Measurements from ENCODE around the gene PDCD4. TPM values are rescaled to one million over a fixed set of nuclear protein-coding genes. Genes with fewer than 3 reads are reported as not detected.

Gene PDCD4
- total RNA-seq, 1 donor from 2014 or later: 79.9 TPM

DNA sequence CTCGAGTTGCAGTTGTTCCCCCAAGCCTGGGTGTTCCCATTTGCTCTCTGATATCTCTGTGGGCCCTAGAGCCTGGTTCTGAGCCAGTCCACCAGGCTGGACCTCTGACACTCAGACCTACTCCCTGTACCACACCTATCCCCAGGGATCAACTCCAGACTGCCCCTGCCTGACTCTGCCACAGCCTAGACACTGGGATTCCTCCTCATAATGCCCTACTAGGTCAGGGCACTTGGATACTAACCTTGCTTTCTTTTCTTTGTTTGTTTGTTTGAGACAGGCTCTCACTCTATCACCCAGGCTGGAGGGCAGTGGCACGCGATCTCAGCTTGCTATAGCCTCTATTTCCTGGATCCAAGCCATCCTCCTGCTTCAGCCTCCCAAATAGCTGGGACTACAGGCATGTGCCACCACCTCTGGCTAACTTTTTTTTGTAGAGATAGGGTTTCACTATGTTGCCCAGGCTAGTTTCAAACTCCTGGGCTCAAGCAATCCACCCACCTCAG is 30.8 kb upstream of the PDCD4 start:
- no peaks in the 10 kb centered on the region for H3K9me3 Mint-ChIP-seq (ENCODE audit: unreplicated experiment)
- Histone ChIP-seq H3K79me2 (ENCODE audit: insufficient read depth, low read length) (no peaks in the 10 kb centered on the region), H3K4me1 (ENCODE audit: insufficient read depth, low read length) (no peaks in the 10 kb centered on the region), H3K27ac (ENCODE audit: low read depth, low read length) (no peak overlapping the region), H3K36me3 (ENCODE audit: insufficient read depth, low read length) (no peaks in the 10 kb centered on the region), H2AFZ (ENCODE audit: low read depth, low read length) (no peak overlapping the region), H3K27me3 (ENCODE audit: insufficient read depth, low read length) (no peaks in the 10 kb centered on the region), H3K4me2 (ENCODE audit: low read length) (no peak overlapping the region), H4K20me1 (ENCODE audit: insufficient read depth, low read length) (no peaks in the 10 kb centered on the region), H3K4me3 (ENCODE audit: insufficient read depth, low read depth, low read length) (no peak overlapping the region), H3K9ac (ENCODE audit: low read length) (no peak overlapping the region), H3K9me3 (ENCODE audit: insufficient read depth, low read depth, low read length) (no peaks in the 10 kb centered on the region)
- no peaks in the 10 kb centered on the region for H3K4me1 Mint-ChIP-seq (ENCODE audit: low read depth, unreplicated experiment)
- H3K4me3 Mint-ChIP-seq (ENCODE audit: unreplicated experiment): no peak overlapping the region
- no peak for DNase-seq (ENCODE audit: low read depth)
- TF ChIP-seq, protein P1, sequence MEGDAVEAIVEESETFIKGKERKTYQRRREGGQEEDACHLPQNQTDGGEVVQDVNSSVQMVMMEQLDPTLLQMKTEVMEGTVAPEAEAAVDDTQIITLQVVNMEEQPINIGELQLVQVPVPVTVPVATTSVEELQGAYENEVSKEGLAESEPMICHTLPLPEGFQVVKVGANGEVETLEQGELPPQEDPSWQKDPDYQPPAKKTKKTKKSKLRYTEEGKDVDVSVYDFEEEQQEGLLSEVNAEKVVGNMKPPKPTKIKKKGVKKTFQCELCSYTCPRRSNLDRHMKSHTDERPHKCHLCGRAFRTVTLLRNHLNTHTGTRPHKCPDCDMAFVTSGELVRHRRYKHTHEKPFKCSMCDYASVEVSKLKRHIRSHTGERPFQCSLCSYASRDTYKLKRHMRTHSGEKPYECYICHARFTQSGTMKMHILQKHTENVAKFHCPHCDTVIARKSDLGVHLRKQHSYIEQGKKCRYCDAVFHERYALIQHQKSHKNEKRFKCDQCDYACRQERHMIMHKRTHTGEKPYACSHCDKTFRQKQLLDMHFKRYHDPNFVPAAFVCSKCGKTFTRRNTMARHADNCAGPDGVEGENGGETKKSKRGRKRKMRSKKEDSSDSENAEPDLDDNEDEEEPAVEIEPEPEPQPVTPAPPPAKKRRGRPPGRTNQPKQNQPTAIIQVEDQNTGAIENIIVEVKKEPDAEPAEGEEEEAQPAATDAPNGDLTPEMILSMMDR (IDR thresholded peaks at IDR 0.05; ENCODE audit: insufficient read depth, low read depth, low read length): no peak
- no peak for TF ChIP-seq EZH2 (IDR thresholded peaks at IDR 0.05; ENCODE audit: insufficient read depth, low read length)
- H3K36me3 Mint-ChIP-seq (ENCODE audit: low read depth, unreplicated experiment): no peaks in the 10 kb centered on the region
- H3K27me3 Mint-ChIP-seq (ENCODE audit: low read depth, unreplicated experiment): peaks cover 5% of the 10 kb centered on the region
- H3K27ac Mint-ChIP-seq (ENCODE audit: unreplicated experiment): no peak overlapping the region
- no peak for FAIRE-seq

DNA sequence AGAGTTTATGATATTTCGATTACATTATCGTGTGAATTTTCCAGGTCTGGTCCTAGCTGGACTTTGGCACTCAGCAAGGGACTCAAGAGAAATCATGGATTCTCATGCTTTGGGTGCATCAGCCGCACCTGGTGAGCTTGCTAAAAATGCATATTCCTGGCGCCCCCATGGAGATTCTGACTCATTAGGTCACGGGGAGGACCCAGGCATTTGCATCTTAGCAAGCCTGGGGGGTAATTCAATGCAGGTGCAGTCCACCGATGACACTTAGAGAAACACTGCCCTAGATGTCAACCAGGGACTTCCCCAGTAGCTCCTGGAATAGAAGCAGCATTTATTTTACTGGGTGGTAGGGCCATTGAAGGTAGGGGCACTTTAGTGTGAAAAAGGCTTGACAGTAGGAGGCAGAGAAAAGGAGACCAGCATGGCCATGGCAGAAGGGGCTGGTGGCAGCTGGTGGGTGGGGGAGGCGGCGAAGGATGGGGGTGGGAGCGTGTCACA is 29.9 kb upstream of the PDCD4 start:
- no peaks in the 10 kb centered on the region for H3K27me3 ChIP-seq (ENCODE audit: insufficient read depth, low read length)
- H3K79me2 ChIP-seq (ENCODE audit: insufficient read depth, low read length): no peaks in the 10 kb centered on the region
- no peak for FAIRE-seq
- no peaks in the 10 kb centered on the region for H3K4me1 Mint-ChIP-seq (ENCODE audit: low read depth, unreplicated experiment)
- no peaks in the 10 kb centered on the region for H3K36me3 Mint-ChIP-seq (ENCODE audit: low read depth, unreplicated experiment)
- H3K9me3 Mint-ChIP-seq (ENCODE audit: unreplicated experiment): no peaks in the 10 kb centered on the region
- no peaks in the 10 kb centered on the region for H3K36me3 ChIP-seq (ENCODE audit: insufficient read depth, low read length)
- no peak overlapping the region for H3K9ac ChIP-seq (ENCODE audit: low read length)
- no peak overlapping the region for H3K4me2 ChIP-seq (ENCODE audit: low read length)
- H3K4me3 Mint-ChIP-seq (ENCODE audit: unreplicated experiment): no peak overlapping the region
- H3K27ac Mint-ChIP-seq (ENCODE audit: unreplicated experiment): no peak overlapping the region
- no peaks in the 10 kb centered on the region for H4K20me1 ChIP-seq (ENCODE audit: insufficient read depth, low read length)
- no peaks in the 10 kb centered on the region for H3K4me1 ChIP-seq (ENCODE audit: insufficient read depth, low read length)
- DNase-seq (ENCODE audit: low read depth): no peak
- no peak overlapping the region for H2AFZ ChIP-seq (ENCODE audit: low read depth, low read length)
- no peak for TF ChIP-seq EZH2 (IDR thresholded peaks at IDR 0.05; ENCODE audit: insufficient read depth, low read length)
- TF ChIP-seq, protein P1 (IDR thresholded peaks at IDR 0.05; ENCODE audit: insufficient read depth, low read depth, low read length): no peak
- no peak overlapping the region for H3K4me3 ChIP-seq (ENCODE audit: insufficient read depth, low read depth, low read length)
- peaks cover 14% of the 10 kb centered on the region for H3K27me3 Mint-ChIP-seq (ENCODE audit: low read depth, unreplicated experiment)
- H3K9me3 ChIP-seq (ENCODE audit: insufficient read depth, low read depth, low read length): no peaks in the 10 kb centered on the region
- no peak overlapping the region for H3K27ac ChIP-seq (ENCODE audit: low read depth, low read length)

DNA sequence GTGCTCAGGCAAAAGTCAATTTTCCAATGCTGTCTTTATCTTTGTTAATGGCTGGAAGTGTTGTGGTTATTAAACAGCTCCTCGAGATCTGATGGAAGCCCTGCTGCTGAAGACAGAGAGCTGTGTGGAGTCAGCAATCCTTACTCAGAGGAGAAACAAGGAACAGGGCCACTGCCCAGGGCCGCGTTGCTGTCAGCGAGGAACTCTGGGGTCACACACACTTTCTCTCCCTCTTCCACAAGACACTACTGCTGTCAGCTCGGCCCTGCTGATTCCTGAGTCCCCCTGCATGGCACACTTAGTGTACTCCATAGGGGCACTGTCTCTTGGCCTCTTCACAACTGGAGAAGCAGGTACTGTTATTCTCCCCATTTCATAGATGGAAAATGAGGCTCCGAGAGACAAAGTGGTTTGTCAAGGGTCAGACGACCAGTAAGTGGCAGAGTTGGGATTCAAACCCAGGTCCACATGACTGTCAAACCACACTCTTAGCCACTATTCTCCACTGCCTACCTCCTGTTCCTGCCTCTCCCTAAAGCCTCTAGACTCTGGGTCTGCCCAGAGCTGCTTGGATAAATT is 29.3 kb upstream of the PDCD4 start:
- TF ChIP-seq EZH2 (IDR thresholded peaks at IDR 0.05; ENCODE audit: insufficient read depth, low read length): no peak
- TF ChIP-seq, protein P1 (IDR thresholded peaks at IDR 0.05; ENCODE audit: insufficient read depth, low read depth, low read length): no peak
- no peaks in the 10 kb centered on the region for H3K4me1 ChIP-seq (ENCODE audit: insufficient read depth, low read length)
- H3K9me3 Mint-ChIP-seq (ENCODE audit: unreplicated experiment): no peaks in the 10 kb centered on the region
- H3K4me3 ChIP-seq (ENCODE audit: insufficient read depth, low read depth, low read length): no peak overlapping the region
- no peaks in the 10 kb centered on the region for H3K27me3 ChIP-seq (ENCODE audit: insufficient read depth, low read length)
- H2AFZ ChIP-seq (ENCODE audit: low read depth, low read length): no peak overlapping the region
- H3K9ac ChIP-seq (ENCODE audit: low read length): no peak overlapping the region
- H4K20me1 ChIP-seq (ENCODE audit: insufficient read depth, low read length): no peaks in the 10 kb centered on the region
- H3K27ac ChIP-seq (ENCODE audit: low read depth, low read length): no peak overlapping the region
- FAIRE-seq (no peak), DNase-seq (ENCODE audit: low read depth) (no peak)
- no peaks in the 10 kb centered on the region for H3K9me3 ChIP-seq (ENCODE audit: insufficient read depth, low read depth, low read length)
- H3K27ac Mint-ChIP-seq (ENCODE audit: unreplicated experiment): no peak overlapping the region
- H3K36me3 Mint-ChIP-seq (ENCODE audit: low read depth, unreplicated experiment): no peaks in the 10 kb centered on the region
- no peaks in the 10 kb centered on the region for H3K79me2 ChIP-seq (ENCODE audit: insufficient read depth, low read length)
- no peaks in the 10 kb centered on the region for H3K4me1 Mint-ChIP-seq (ENCODE audit: low read depth, unreplicated experiment)
- no peak overlapping the region for H3K4me3 Mint-ChIP-seq (ENCODE audit: unreplicated experiment)
- H3K27me3 Mint-ChIP-seq (ENCODE audit: low read depth, unreplicated experiment): peaks cover 20% of the 10 kb centered on the region
- no peaks in the 10 kb centered on the region for H3K36me3 ChIP-seq (ENCODE audit: insufficient read depth, low read length)
- H3K4me2 ChIP-seq (ENCODE audit: low read length): no peak overlapping the region

Data from astrocyte (in vitro differentiated cells and primary cell).